ENCODE results near the gene KIF26B.

DNA sequence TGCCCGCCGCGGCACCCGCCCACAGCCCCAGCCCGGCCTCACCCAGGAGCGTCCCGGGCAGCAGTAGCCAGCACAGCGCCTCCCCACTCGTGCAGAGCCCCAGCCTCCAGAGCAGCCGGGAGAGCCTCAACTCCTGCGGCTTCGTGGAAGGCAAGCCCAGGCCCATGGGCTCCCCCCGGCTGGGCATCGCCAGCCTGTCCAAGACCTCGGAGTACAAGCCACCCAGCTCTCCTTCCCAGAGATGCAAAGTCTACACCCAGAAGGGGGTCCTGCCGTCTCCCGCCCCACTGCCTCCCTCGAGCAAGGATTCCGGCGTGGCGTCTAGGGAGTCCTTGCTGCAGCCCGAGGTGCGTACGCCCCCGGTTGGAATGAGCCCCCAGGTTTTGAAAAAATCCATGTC is 531.2 kb downstream of the KIF26B start:
- TF ChIP-seq CTCF (IDR thresholded peaks at IDR 0.05; ENCODE audit: low read length) (no peak), EZH2 (IDR thresholded peaks at IDR 0.05; ENCODE audit: borderline replicate concordance, low read length) (no peak)
